ENCODE data around the gene RNF13. TPM values are rescaled to one million over a fixed set of nuclear protein-coding genes. Genes with fewer than 3 reads are reported as not detected.

RNF13 gene
- total and polyA plus RNA-seq, 2 of the 4 experiments (the other 2 are of a cell fraction) = 12.8 to 29.8 TPM

DNA sequence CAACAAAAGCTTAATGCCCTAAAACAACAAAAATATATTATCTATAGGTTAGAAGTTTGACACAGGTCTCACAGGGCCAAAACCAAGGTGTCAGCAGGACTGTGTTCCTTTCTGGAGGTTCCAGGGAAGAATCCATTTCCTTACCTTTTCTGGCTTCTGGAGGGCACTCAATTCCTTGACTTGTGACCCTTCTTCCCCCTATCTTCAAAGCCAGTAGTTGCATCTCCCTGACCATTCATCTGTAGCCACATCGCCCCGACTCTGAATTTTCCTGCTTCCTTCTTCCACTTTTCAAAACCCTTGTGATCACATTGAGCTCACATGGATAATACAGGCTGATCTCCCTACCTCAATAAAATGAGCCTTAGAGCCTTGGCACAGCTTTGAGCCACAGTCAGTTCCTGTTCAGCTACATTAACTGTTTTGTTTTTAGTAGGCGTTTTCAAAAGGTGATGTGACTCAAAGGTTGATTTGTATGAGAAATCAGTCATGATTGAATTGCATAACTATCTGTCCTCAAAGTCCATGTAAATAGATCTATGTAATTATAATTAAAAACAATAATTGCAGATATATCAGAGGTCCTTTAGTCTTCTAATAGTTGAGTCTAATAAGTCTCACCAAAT lies 145.3 kb downstream of the RNF13 start:
- dilution Hi-C loops (cut with HindIII; ENCODE audit: low sequenced_read_pairs, unreplicated experiment) = no loop called here

More for the DNA sequence above, 145.3 kb downstream of the RNF13 start:
- H3K9ac ChIP-seq (ENCODE audit: low read depth, low read length) = no peak overlapping the region
- H2AFZ ChIP-seq (replicated peaks; ENCODE audit: low read length, poor library complexity) = no peak overlapping the region
- no TSS peak for BruUV-seq (replicated peaks)
- no peaks in the 10 kb centered on the region for H3K4me1 ChIP-seq (ENCODE audit: control insufficient read depth, insufficient read depth, low read length)
- POLR2A ChIA-PET (ENCODE audit: unreplicated experiment) = no interaction called here
- no peak overlapping the region for H3K4me3 ChIP-seq (ENCODE audit: insufficient read depth, low read depth, low read length)
- CTCF ChIA-PET = no interaction called here
- no peak for ATAC-seq (ENCODE audit: low read depth)
- peaks cover 24% of the 10 kb centered on the region; the same call in 1 of the 2 replicates for H4K20me1 ChIP-seq (ENCODE audit: insufficient read depth, low read length)
- H2BK20ac ChIP-seq (ENCODE audit: low read depth, low read length) = no peak overlapping the region
- no peak overlapping the region for H3K23ac ChIP-seq (ENCODE audit: low read depth, low read length)
- in situ Hi-C loops (cut with MboI; ENCODE audit: low sequenced_read_pairs) (no loop called here), intact Hi-C loops (cut with micrococcal nuclease) (no loop called here)
- 0 out of 2 replicates have a peak, but pooled peaks cover 3% of the 10 kb centered on the region for H3K36me3 ChIP-seq (ENCODE audit: control insufficient read depth, insufficient read depth, low read length)
- TF ChIP-seq BHLHE40 (IDR thresholded peaks at IDR 0.05; ENCODE audit: low read depth, low read length) = no peak
- peak; percentile 19; the same call in 1 of the 2 replicates for TF ChIP-seq CEBPB (IDR thresholded peaks at IDR 0.05; ENCODE audit: low read depth, low read length)
- no peak overlapping the region for H4K5ac ChIP-seq (ENCODE audit: low read depth, low read length)
- no peak overlapping the region for H2BK5ac ChIP-seq (ENCODE audit: low read depth, low read length, poor library complexity, severe bottlenecking)
- H4K8ac ChIP-seq (ENCODE audit: low read depth in 2 of 2, low read length in 2 of 2) = no peak overlapping the region
- no peak overlapping the region for H3K18ac ChIP-seq (ENCODE audit: low read depth, low read length)
- H3K4ac ChIP-seq (ENCODE audit: low read depth, low read length) = no peak overlapping the region
- H3K27ac ChIP-seq (ENCODE audit: insufficient read depth, low read length) = no peak overlapping the region
- H4K91ac ChIP-seq (ENCODE audit: insufficient read depth, low read depth, low read length) = no peak overlapping the region
- no peak overlapping the region for H3K56ac ChIP-seq (ENCODE audit: extremely low read depth, insufficient read depth, low read length)
- H3K4me2 ChIP-seq (ENCODE audit: low read depth, low read length) = no peak overlapping the region
- no peak overlapping the region for H3K14ac ChIP-seq (replicated peaks; ENCODE audit: low read depth, low read length)
- no peak overlapping the region for H2AK5ac ChIP-seq (ENCODE audit: low read depth, low read length)
- H2BK15ac ChIP-seq (ENCODE audit: low read depth, low read length) = no peak overlapping the region
- H2AK9ac ChIP-seq (replicated peaks; ENCODE audit: low read depth, low read length, poor library complexity) = no peak overlapping the region
- H2BK120ac ChIP-seq (ENCODE audit: low read depth, low read length) = no peak overlapping the region
- DNase-seq = no peak
- no peaks in the 10 kb centered on the region for H3K9me3 ChIP-seq (ENCODE audit: control insufficient read depth, insufficient read depth, low read length)
- 90% methylated on average over 2 of the region's 3 CpGs; no CpG with 5 or more reads in 1 of the 2 experiments for WGBS, 2 experiments (ENCODE audit: extremely low coverage in 2 of 2, insufficient read length in 1 of 2)
- no peaks in the 10 kb centered on the region; the same call in 1 of the 2 replicates for H3K9me1 ChIP-seq (ENCODE audit: insufficient read depth, low read length)
- no peaks in the 10 kb centered on the region for H3K27me3 ChIP-seq (ENCODE audit: control insufficient read depth, insufficient read depth, low read length)
- H3K79me1 ChIP-seq (ENCODE audit: low read depth in 1 of 2, low read length in 2 of 2) = peaks cover 23 to 52% of the 10 kb centered on the region in 2 experiments

Data from IMR-90 (cell line).